WTC11 (cell line): Measurements from ENCODE around the gene KCNA2.

Source experiments
- CREM ChIP-seq: sonication (generic); formaldehyde crosslinking; IDR thresholded peaks from 2 replicates; pipeline ENCODE4 v1.8.1; 2022; ENCODE audit warnings: mild to moderate bottlenecking, missing genetic modification reagents, moderate library complexity
- JUN ChIP-seq: sonication (generic); formaldehyde crosslinking; IDR thresholded peaks from 2 replicates; pipeline ENCODE4 v1.8.0; 2023; ENCODE audit warnings: mild to moderate bottlenecking, missing genetic modification reagents
- MXD4 ChIP-seq: fragments of 250-450 bp; sonication (Bioruptor Pico); IDR thresholded peaks from 2 replicates; pipeline ENCODE4 v1.8.0; 2021; ENCODE audit warnings: mild to moderate bottlenecking, moderate library complexity, borderline replicate concordance
- TF ChIP-seq, protein P1 (sequence below): fragments of 200-600 bp; IDR thresholded peaks from 2 replicates; pipeline ENCODE4 v1.8.0; 2022; ENCODE audit warnings: antibody characterized with exemption
- TF ChIP-seq, protein P2 (sequence below): sonication (generic); formaldehyde crosslinking; IDR thresholded peaks from 2 replicates; pipeline ENCODE4 v1.8.0; 2022; ENCODE audit warnings: mild to moderate bottlenecking, missing genetic modification reagents

DNA sequence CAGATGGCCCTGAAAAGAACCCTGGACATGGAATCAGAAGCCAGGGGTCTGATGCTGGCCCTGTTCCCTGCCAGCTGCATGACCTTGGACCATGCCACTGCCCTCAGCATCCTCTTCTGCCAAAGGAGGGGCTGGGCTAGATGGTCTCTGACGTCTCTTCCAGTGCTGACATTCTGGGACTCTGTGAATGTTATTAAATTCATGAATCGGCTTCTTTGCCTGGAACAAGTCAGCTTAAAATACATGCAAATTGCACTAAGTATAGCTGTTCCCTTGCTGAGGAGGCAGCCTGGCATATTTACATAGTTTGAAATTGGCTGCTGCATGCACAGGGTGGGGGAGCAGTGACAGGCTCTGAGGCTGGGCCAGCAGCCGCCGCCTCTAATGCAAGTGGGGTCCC is 23.8 kb downstream of the KCNA2 start:
- TF ChIP-seq CREM (CRISPR knock-in tag) (no peak), MXD4 (CRISPR knock-in tag) (no peak), JUN (CRISPR knock-in tag) (no peak)
- TF ChIP-seq, protein P1, sequence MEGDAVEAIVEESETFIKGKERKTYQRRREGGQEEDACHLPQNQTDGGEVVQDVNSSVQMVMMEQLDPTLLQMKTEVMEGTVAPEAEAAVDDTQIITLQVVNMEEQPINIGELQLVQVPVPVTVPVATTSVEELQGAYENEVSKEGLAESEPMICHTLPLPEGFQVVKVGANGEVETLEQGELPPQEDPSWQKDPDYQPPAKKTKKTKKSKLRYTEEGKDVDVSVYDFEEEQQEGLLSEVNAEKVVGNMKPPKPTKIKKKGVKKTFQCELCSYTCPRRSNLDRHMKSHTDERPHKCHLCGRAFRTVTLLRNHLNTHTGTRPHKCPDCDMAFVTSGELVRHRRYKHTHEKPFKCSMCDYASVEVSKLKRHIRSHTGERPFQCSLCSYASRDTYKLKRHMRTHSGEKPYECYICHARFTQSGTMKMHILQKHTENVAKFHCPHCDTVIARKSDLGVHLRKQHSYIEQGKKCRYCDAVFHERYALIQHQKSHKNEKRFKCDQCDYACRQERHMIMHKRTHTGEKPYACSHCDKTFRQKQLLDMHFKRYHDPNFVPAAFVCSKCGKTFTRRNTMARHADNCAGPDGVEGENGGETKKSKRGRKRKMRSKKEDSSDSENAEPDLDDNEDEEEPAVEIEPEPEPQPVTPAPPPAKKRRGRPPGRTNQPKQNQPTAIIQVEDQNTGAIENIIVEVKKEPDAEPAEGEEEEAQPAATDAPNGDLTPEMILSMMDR = no peak
- TF ChIP-seq, protein P2, sequence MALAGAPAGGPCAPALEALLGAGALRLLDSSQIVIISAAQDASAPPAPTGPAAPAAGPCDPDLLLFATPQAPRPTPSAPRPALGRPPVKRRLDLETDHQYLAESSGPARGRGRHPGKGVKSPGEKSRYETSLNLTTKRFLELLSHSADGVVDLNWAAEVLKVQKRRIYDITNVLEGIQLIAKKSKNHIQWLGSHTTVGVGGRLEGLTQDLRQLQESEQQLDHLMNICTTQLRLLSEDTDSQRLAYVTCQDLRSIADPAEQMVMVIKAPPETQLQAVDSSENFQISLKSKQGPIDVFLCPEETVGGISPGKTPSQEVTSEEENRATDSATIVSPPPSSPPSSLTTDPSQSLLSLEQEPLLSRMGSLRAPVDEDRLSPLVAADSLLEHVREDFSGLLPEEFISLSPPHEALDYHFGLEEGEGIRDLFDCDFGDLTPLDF (CRISPR knock-in tag) = no peak
